ENCODE data around the gene IL36G.

Gene IL36G

DNA sequence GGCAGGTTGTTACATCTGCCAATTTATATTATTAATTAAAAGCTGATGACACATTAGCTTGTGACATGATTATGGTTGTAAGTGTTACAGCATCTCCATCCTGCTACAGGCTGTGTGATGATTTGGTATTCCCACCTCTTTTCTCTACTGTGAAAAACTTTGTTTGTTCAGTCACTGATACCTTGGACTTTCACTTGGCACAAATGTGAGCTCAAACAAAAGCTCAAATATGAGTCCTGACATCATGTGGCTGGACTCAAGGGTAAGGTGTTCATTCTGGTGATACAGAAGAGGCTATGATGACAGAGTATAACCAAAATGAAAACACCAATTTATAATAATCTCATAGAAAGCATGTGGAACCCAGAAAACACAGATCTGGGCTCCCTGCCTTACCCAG, 16.0 kb downstream of the IL36G start:
- H3K4me3 ChIP-seq (replicated peaks; ENCODE audit: low read depth, low read length), result no peak overlapping the region

DNA sequence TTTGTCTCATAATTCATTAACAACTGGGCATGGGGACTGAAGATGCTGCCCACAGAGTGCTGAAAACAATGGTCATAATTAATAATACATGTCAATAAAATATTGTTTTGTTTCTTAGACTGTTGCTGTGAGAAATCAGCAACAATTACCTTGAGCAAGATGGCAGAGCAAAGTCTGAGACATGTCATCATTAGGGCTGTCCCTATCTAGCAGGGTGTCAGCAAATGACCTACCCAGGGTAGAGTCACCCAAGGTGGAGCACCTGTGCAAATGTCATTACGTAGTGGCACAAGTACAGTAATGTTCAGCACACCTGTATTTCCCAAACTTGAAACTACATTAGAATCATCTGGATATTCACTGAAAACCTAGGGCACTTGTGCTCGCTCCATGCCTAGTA, 16.8 kb downstream of the IL36G start:
- TF ChIP-seq, protein P1, sequence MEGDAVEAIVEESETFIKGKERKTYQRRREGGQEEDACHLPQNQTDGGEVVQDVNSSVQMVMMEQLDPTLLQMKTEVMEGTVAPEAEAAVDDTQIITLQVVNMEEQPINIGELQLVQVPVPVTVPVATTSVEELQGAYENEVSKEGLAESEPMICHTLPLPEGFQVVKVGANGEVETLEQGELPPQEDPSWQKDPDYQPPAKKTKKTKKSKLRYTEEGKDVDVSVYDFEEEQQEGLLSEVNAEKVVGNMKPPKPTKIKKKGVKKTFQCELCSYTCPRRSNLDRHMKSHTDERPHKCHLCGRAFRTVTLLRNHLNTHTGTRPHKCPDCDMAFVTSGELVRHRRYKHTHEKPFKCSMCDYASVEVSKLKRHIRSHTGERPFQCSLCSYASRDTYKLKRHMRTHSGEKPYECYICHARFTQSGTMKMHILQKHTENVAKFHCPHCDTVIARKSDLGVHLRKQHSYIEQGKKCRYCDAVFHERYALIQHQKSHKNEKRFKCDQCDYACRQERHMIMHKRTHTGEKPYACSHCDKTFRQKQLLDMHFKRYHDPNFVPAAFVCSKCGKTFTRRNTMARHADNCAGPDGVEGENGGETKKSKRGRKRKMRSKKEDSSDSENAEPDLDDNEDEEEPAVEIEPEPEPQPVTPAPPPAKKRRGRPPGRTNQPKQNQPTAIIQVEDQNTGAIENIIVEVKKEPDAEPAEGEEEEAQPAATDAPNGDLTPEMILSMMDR (IDR thresholded peaks at IDR 0.05; ENCODE audit: low read depth, low read length, missing control alignments), result no peak
- no peak overlapping the region for H3K4me3 ChIP-seq (replicated peaks; ENCODE audit: low read depth, low read length)
- no peak for DNase-seq (ENCODE audit: extremely low read depth, low read depth)

More for the DNA sequence above, 16.0 kb downstream of the IL36G start:
- TF ChIP-seq, protein P1 (IDR thresholded peaks at IDR 0.05; ENCODE audit: low read depth, low read length, missing control alignments), result no peak
- DNase-seq (ENCODE audit: extremely low read depth, low read depth), result no peak

DNA sequence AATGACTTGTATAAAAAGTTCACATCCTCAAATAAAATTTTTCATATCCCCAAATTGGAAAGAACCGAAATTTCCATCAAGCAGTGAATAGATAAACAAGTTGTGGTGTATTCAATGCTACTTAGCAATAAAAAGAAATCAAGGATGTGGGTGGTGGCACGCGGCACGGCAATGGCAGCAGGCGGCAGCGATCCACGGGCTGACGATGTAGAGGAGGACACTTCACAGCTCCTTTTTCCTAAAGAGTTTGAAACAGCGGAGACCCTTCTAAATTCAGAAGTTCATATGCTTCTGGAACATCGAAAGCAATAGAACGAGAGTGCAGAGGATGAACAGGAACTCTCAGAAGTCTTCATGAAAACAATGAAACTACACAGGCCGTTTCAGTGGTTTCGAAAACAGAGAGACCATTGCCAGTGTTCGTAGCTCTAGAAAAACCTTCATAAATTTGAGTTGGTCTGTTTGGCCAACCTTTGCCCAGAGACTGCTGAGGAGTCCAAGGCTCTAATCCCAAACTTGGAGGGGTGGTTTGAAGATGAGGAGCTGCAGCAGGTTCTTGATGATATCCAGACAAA, 17.6 kb downstream of the IL36G start:
- TF ChIP-seq, protein P1 (IDR thresholded peaks at IDR 0.05; ENCODE audit: low read depth, low read length, missing control alignments), result no peak
- DNase-seq (ENCODE audit: extremely low read depth, low read depth), result no peak
- no peak overlapping the region for H3K4me3 ChIP-seq (replicated peaks; ENCODE audit: low read depth, low read length)

DNA sequence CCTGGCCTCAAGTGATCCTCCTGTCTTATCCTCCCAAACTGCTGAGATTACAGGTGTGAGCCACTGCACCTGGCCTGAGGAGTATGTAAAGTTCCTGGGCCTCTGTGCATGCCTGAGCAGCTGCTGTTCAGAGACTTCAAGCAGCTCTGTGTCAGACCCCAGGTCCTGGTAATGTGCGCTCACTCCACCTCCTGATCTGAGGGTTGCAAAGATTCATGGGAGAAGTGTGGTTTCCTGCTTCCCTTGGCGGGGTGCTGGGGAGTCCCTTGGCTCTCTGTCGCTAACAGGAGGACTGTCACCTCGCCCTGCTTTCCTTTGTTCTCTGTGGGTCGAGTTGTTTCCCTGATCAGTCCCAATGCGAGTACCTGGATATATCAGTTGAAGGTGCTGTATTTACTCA, 18.8 kb downstream of the IL36G start:
- TF ChIP-seq, protein P1 (IDR thresholded peaks at IDR 0.05; ENCODE audit: low read depth, low read length, missing control alignments), result no peak
- DNase-seq (ENCODE audit: extremely low read depth, low read depth), result no peak
- H3K4me3 ChIP-seq (replicated peaks; ENCODE audit: low read depth, low read length), result no peak overlapping the region

DNA sequence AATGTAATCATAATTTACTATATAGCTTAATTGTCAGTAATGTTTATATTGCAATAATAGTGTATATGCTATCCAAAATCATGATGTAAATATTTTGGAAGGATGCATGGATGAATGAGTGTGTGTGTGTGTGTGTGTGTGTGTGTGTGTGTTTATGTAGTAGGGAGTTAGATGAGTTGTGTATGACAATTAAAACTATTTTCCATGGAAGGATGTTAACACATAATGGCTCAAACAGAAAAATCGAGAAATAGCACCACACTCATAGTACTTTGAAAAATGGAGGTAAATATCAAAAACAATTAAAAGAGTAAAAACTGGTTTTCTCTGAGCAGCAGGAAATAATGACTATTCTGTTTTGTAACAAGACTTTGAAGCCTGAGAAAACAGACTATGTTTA, 19.3 kb downstream of the IL36G start:
- no peak overlapping the region for H3K4me3 ChIP-seq (replicated peaks; ENCODE audit: low read depth, low read length)
- TF ChIP-seq, protein P1 (IDR thresholded peaks at IDR 0.05; ENCODE audit: low read depth, low read length, missing control alignments), result no peak
- DNase-seq (ENCODE audit: extremely low read depth, low read depth), result no peak

DNA sequence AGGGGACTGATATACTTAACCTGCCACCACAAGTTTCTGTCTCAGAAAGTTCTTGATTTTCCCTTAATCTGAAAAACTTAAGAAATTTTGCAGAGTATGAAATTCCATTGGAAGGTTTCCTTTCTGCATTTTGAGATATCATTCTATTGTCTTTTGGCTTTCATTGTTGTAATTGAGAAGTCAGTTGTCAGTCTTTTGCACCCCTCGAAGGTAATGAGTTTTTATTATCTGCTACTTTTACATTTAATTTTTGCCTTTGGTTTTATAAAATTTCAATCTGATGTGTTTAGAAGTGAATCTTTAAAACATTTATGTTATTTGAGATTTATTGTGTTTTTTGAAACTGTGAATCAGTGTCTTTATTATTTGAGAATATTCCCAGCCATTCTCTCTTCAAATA, 22.6 kb downstream of the IL36G start:
- no peak overlapping the region for H3K4me3 ChIP-seq (replicated peaks; ENCODE audit: low read depth, low read length)
- TF ChIP-seq, protein P1 (IDR thresholded peaks at IDR 0.05; ENCODE audit: low read depth, low read length, missing control alignments), result no peak
- DNase-seq (ENCODE audit: extremely low read depth, low read depth), result no peak

DNA sequence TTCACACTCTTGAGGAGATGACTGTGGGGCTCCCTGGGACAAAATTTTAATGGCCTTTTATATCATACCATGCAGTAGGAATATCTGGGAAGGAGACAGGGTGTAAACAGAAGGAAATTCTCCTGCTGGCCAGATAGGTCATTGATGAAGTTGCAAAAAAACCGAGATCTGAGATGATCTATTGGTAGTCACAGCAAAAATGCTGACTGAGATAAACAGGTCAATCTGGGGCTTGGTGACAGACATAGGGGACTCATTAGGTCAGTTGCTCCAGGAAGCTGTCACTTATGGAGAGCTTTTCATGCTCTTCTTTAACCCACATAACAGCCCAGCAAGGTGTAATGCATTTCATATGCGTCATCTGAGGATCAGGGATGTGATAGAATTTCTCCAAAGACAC, 24.9 kb downstream of the IL36G start:
- TF ChIP-seq, protein P1 (IDR thresholded peaks at IDR 0.05; ENCODE audit: low read depth, low read length, missing control alignments), result no peak
- no peak overlapping the region for H3K4me3 ChIP-seq (replicated peaks; ENCODE audit: low read depth, low read length)
- DNase-seq (ENCODE audit: extremely low read depth, low read depth), result no peak

All from HFF-Myc (cell line).